Naive thymus-derived CD8-positive, alpha-beta T cell (primary cell): ENCODE results near the gene EME1. TPM values are rescaled to one million over a fixed set of nuclear protein-coding genes. Genes with fewer than 3 reads are reported as not detected.
"Not testable (repeated sequence)": the region's sequence is repeated elsewhere in the genome, so short reads cannot be mapped to it uniquely, and the experiment has no call there.

Source experiments
- ATAC-seq, 2 donors: fragments of 150-1000 bp; cut with Tn5 transposase in 1 of 2; sonication (Bioruptor Pico), chemical (Tn5 transposase) in 1 of 2; 1 replicate in 1 of 2; 2 replicates in 1 of 2; pipeline ENCODE4 v1.10.0; 2021; ENCODE audit warnings: mild to moderate bottlenecking in 2 of 2, moderate library complexity in 2 of 2
- POLR2A ChIA-PET: fragments of 350-600 bp; sonication (Branson Sonifier 250); formaldehyde crosslinking; loops from one replicate; lab custom pipeline; 2021; ENCODE audit warnings: antibody characterized with exemption; lab: Charles Lee
- DNase-seq, 10 donors: peaks; one replicate each; pipeline versions ENCODE4 v3.0.0 to v3.0.0-alpha.2; 2020 to 2022
- H3K27ac Mint-ChIP-seq, 10 donors: one replicate each; pipeline ENCODE4 v1.8.0; 2020 to 2022; ENCODE audit warnings: mild to moderate bottlenecking in 10 of 10, mixed read lengths in 10 of 10, moderate library complexity in 4 of 10, inconsistent platforms in 1 of 10
- H3K27me3 Mint-ChIP-seq, 5 donors: one replicate each; pipeline ENCODE4 v1.8.0; 2021 to 2022; ENCODE audit warnings: mixed read lengths in 5 of 5
- H3K36me3 Mint-ChIP-seq, 3 donors: one replicate each; pipeline ENCODE4 v1.8.0; 2020 to 2022; ENCODE audit warnings: mixed read lengths in 3 of 3, mild to moderate bottlenecking in 2 of 3, inconsistent platforms in 1 of 3
- H3K4me1 Mint-ChIP-seq, 4 donors: one replicate each; pipeline ENCODE4 v1.8.0; 2021 to 2022; ENCODE audit warnings: mixed read lengths in 4 of 4
- H3K4me3 Mint-ChIP-seq, 10 donors: one replicate each; pipeline ENCODE4 v1.8.0; 2020 to 2022; ENCODE audit warnings: mild to moderate bottlenecking in 10 of 10, mixed read lengths in 10 of 10, moderate library complexity in 6 of 10, inconsistent platforms in 1 of 10
- H3K9me3 Mint-ChIP-seq, 9 donors: one replicate each; pipeline ENCODE4 v1.8.0; 2020 to 2022; ENCODE audit warnings: mixed read lengths in 9 of 9, mild to moderate bottlenecking in 3 of 9, inconsistent platforms in 1 of 9, moderate library complexity in 1 of 9
- polyA plus RNA-seq, 3 donors: library from polyadenylated mRNA; unstranded; fragments of 300-500 nt; fragmentation: Illumina TruSeq; gene quantifications; one replicate each; pipeline ENCODE4 v1.2.3, GENCODE V29; 2021
- total RNA-seq, 8 experiments: library from RNA in 2 of 8; stranded (reverse) in 2 of 8; gene quantifications; one replicate each; pipeline ENCODE4 v1.2.3 and lab custom pipeline; 2021 to 2026

EME1 gene
- total and polyA plus RNA-seq, 5 experiments from 2014 or later: 0.38 to 2.7 (median 1.9) TPM; not detected in 2

DNA sequence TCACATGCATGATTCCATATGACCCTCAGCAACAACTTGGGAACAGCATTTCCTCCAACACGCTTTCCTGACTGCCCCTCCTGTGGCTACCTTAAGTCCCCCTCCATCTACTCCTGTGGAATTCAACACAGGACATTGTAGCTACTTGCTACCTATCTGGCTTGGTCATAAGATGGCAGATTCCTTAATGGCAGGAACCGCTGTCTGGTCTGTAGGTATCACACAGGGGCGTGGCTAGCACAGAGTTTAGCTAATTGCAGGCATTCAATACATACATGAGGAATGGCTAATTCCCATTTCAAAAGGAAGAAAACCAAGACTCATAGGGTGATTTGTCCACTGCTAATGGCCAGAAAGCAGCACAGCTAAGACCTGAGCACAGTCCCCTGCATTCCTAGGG is 15.7 kb downstream of the EME1 start:
- DNase-seq (no peak), ATAC-seq (no peak)
- no peaks in the 10 kb centered on the region for H3K27me3 Mint-ChIP-seq
- peaks cover 0 to 99% (median 26%) of the 10 kb centered on the region in 3 donors for H3K36me3 Mint-ChIP-seq
- no peak overlapping the region for H3K4me3 Mint-ChIP-seq
- POLR2A ChIA-PET: interaction anchor here (0.6 to 1.7 kb wide), 3 partner anchors 8 to 671 kb away, joined by 4 to 5 read pairs (median 5); partner anchors contain the start of genes EME1, LRRC59 and MRPL27
- no peaks in the 10 kb centered on the region for H3K9me3 Mint-ChIP-seq
- H3K4me1 Mint-ChIP-seq: peaks cover 1 to 10% (median 8%) of the 10 kb centered on the region in 4 donors
- no peak overlapping the region for H3K27ac Mint-ChIP-seq

DNA sequence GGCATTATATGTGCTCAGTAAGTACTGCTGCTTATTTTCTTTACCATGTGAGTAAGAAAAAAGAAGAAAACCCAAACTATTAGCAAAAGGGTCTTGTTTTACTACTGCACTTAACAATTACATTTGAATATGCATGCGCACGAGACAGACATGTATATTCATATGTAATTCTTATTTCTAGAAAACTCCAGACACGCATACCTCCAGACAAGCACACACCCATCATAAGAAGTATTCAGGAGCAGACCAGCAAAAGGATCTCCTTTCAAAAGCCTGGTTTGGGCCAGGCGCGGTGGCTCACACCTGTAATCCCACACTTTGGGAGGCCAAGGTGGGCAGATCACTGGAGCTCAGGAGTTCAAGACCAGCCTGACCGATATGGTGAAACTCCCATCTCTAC is 16.5 kb downstream of the EME1 start:
- Mint-ChIP-seq H3K4me3 (no peak overlapping the region), H3K36me3 (peaks cover 0 to 99% (median 29%) of the 10 kb centered on the region in 3 donors), H3K27ac (no peak overlapping the region), H3K4me1 (peaks cover 2 to 15% (median 13%) of the 10 kb centered on the region in 4 donors), H3K9me3 (no peaks in the 10 kb centered on the region), H3K27me3 (no peaks in the 10 kb centered on the region)
- POLR2A ChIA-PET: interaction anchor here (0.7 to 1.7 kb wide), 2 partner anchors 16 to 344 kb away, joined by 3 to 5 read pairs; partner anchors contain the start of genes EME1 and MRPL27
- no peak for DNase-seq
- ATAC-seq: no peak

DNA sequence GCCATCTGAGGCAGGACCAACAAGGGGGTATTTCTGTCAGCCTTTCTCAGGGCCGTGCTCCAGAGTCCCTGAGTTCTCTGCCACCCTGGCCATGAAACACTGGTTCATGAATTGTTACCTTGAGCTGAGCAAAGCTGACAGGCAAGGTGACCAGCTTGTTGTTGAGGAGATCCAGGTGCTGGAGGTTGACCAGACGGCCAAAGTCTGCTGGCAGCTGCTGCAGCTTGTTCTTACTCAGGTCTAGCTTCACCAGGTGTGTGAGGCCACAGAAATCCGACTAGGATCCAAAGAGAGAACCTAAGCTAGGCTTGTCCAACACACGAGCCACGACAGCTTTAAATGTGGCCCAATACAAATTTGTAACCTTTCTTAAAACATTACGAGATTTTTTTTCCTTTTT is 19.6 kb downstream of the EME1 start:
- DNase-seq: no peak
- Mint-ChIP-seq H3K27ac (no peak overlapping the region), H3K4me3 (no peak overlapping the region), H3K9me3 (no peaks in the 10 kb centered on the region), H3K36me3 (peaks cover 0 to 75% (median 19%) of the 10 kb centered on the region in 3 donors), H3K27me3 (no peaks in the 10 kb centered on the region), H3K4me1 (peaks cover 19 to 40% (median 32%) of the 10 kb centered on the region in 4 donors)
- no peak for ATAC-seq
- POLR2A ChIA-PET: interaction anchor here (1.1 kb wide), 1 partner anchor 19 kb away, joined by 5 read pairs; the partner anchor contains the start of genes EME1 and MRPL27

DNA sequence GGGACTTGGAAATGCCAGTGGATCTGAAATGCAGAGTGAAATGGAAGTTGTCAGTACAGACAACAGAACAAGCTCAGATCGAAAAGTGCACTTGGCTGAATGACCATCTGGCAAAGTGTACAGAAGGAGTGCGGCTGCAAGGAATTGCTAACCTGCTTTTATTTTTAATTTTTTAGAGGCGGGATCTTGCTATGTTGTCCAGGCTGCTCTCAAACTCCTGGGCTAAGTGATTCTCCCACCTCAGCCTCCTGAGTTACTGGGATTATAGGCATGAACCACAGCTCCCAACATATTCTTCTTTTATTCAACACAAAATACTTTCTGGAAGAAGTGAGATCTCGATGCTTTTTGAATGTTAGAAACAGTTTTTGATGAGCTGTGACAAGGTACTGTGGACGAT is 20.7 kb downstream of the EME1 start:
- H3K27ac Mint-ChIP-seq: no peak overlapping the region
- no peak overlapping the region for H3K4me3 Mint-ChIP-seq
- peaks cover 0 to 64% (median 17%) of the 10 kb centered on the region in 3 donors for H3K36me3 Mint-ChIP-seq
- DNase-seq (no peak), ATAC-seq (no peak)
- H3K9me3 Mint-ChIP-seq: no peaks in the 10 kb centered on the region
- no peaks in the 10 kb centered on the region for H3K27me3 Mint-ChIP-seq
- H3K4me1 Mint-ChIP-seq: peaks cover 18 to 45% (median 36%) of the 10 kb centered on the region in 4 donors
- POLR2A ChIA-PET: no interaction called here

DNA sequence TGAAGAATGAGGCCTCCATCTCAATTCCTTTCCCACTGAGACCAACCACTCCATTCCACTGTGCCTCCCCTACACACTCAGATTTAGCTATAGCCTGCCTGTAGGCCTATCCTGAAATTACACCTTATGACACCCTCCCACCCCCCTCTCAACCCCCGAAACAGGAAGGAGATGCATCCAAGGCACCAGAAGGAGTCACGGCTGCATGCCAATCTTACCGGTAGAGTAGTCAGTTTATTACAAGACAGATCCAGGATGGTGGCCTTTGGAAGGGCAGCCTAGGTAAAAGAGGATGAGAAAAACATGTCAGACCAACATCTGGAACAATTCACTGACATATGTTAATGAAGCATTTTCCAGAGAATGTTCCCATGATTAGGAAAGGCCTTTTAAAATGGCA is 21.7 kb downstream of the EME1 start:
- H3K27ac Mint-ChIP-seq: peak overlapping the region in 6 of 10 donors; percentile 32 to 79 (median 60)
- ATAC-seq: no peak
- H3K4me1 Mint-ChIP-seq: peaks cover 17 to 45% (median 36%) of the 10 kb centered on the region in 4 donors
- H3K4me3 Mint-ChIP-seq: peak overlapping the region in 8 of 10 donors; percentile 27 to 95 (median 64)
- H3K36me3 Mint-ChIP-seq: peaks cover 0 to 54% (median 16%) of the 10 kb centered on the region in 3 donors
- POLR2A ChIA-PET: interaction anchor here (1.2 kb wide), 1 partner anchor 22 kb away, joined by 3 read pairs; the partner anchor contains the start of genes EME1 and MRPL27
- DNase-seq: no peak
- no peaks in the 10 kb centered on the region for H3K27me3 Mint-ChIP-seq
- no peaks in the 10 kb centered on the region for H3K9me3 Mint-ChIP-seq

DNA sequence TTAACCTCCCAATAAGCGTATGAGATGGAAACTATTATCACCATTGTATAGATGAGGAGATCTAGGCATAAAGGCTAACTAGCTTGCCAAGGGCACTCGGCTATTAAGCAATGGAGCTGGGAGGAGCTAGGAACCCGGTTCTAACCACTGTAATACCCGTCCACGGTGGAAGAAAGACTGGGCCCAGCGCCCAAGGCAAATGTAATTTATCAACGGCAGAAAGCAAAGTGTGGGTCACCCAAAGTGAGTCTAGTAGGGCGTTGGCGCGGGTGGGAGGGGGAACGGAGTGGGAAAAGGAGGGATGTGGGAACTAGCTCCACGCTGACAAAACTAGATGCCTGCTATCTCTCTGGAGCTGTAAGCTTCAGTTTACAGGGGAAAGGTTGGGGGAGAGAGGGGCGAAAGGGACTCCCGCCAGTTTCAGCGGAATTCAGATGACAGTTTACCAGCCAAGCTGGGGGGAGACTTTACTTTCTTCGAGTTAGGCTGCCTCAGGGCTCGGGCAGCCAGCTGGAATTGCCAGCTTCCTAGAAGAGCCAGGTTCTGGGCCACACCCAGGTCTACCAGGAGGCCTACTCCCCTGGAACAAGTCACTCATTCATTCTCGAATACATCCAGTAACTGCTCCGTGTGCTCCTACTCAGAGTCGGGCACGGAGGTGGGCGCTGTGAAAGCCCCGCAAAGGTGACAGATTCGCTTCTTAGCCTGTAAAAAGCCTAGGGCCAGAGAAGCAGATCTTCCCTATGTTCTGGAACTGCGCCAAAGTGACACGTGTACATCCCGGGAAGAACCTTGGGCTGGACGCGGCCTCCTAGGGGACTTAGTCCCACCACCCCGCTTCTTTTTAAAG is 23.5 kb downstream of the EME1 start:
- peak overlapping the region; percentile 84 to 96 (median 94) for H3K4me3 Mint-ChIP-seq
- H3K27ac Mint-ChIP-seq: peak overlapping the region; percentile 87 to 96 (median 94)
- DNase-seq (peak in 2 of 10 donors; percentile 11 to 15), ATAC-seq (peak; percentile 2 to 9)
- no peaks in the 10 kb centered on the region for H3K9me3 Mint-ChIP-seq
- H3K36me3 Mint-ChIP-seq: peaks cover 0 to 37% (median 10%) of the 10 kb centered on the region in 3 donors
- POLR2A ChIA-PET: interaction anchor here (1.0 to 3.1 kb wide), 12 partner anchors 8 to 87 kb away, joined by 3 to 24 read pairs (median 8); partner anchors contain the start of genes ACSF2, CHAD, EME1 and MRPL27
- H3K27me3 Mint-ChIP-seq: no peaks in the 10 kb centered on the region
- peaks cover 16 to 45% (median 36%) of the 10 kb centered on the region in 4 donors for H3K4me1 Mint-ChIP-seq

DNA sequence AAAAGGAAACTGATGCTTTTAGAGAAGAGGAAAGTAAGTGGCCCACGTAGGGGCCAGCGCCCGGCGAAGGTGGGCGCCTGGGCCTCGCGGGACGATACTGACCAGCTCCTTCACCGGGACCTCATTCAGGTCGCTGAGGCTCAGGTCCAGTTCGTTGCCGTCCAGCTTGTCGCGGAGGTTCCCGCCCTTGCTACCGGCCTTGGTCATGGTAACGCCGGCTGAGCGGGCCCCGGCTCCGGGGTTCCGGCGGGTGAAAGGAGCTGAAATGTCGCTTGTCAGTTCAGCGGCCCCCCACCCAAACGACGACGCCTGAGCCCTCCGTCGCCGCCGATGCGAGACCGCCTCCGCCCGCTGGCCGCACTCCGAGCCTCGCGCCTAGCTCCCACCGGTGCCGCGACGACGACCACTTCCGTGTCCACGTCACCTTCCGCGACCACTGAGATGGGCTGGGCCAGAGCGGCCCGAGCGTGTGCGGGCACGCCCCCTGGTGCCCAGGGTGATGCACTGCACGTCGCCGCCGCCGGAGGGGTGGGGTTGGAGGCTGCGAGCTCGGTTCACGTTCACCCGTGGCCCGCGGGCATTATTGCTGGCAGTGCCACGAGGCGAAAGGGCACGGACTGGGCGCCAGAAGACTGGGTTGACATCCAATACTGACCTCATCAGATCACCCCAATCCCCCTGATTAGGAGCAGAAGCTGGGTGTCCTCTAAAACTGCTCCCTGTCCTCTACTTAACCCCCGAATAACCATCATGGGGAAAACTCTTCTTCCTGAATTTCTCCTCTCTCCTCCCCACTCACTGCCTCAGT is 24.3 kb downstream of the EME1 start, which contains the start of gene LRRC59:
TSS of gene LRRC59 (minus strand) at position 413 of the 808 bp plus-strand sequence. CDS start at position 207, 206 bp downstream.
- POLR2A ChIA-PET: interaction anchor here (0.6 to 3.1 kb wide), 15 partner anchors 9 to 86 kb away, joined by 3 to 24 read pairs (median 5); partner anchors contain the start of genes ACSF2, CHAD, EME1 and MRPL27
- Mint-ChIP-seq H3K4me3 (peak within 1 kb of the TSS; percentile 84 to 96 (median 94)), H3K27ac (peak within 1 kb of the TSS; percentile 87 to 96 (median 94)), H3K9me3 (no peaks in the 10 kb centered on the region), H3K4me1 (peaks cover 16 to 45% (median 36%) of the 10 kb centered on the region in 4 donors), H3K36me3 (peaks cover 0 to 29% (median 10%) of the 10 kb centered on the region in 3 donors), H3K27me3 (no peaks in the 10 kb centered on the region)
- DNase-seq (peak; percentile 87 to 95 (median 93)), ATAC-seq (peak; percentile 97 to 98)

DNA sequence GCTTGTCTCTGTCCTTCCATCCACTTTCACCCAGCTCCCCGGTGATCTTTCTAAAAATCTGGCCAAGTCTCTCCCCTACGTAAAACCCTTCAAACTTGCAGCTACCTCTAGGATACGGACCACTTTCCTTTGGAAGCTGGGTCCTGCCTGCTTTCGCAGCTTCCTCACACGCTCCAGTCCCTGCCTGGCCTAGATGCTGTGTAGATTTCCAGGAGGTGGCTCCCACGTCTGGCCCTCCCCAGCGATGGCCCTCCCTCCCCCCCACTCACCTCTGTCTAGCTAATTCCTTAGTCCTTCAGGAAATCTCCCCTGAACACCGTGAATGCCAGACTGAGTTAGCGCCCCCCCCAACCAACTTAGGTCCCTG is 24.9 kb downstream of the EME1 start:
- peaks cover 16 to 44% (median 35%) of the 10 kb centered on the region in 4 donors for H3K4me1 Mint-ChIP-seq
- peak overlapping the region in 9 of 10 donors; percentile 49 to 96 (median 90) for H3K27ac Mint-ChIP-seq
- peaks cover 0 to 23% (median 9%) of the 10 kb centered on the region in 3 donors for H3K36me3 Mint-ChIP-seq
- ATAC-seq (no peak), DNase-seq (no peak)
- no peaks in the 10 kb centered on the region for H3K27me3 Mint-ChIP-seq
- POLR2A ChIA-PET: interaction anchor here (0.7 to 3.1 kb wide), 12 partner anchors 11 to 81 kb away, joined by 3 to 24 read pairs (median 8); partner anchors contain the start of genes ACSF2, CHAD, EME1 and MRPL27
- H3K9me3 Mint-ChIP-seq: no peaks in the 10 kb centered on the region
- peak overlapping the region; percentile 84 to 96 (median 94) for H3K4me3 Mint-ChIP-seq

DNA sequence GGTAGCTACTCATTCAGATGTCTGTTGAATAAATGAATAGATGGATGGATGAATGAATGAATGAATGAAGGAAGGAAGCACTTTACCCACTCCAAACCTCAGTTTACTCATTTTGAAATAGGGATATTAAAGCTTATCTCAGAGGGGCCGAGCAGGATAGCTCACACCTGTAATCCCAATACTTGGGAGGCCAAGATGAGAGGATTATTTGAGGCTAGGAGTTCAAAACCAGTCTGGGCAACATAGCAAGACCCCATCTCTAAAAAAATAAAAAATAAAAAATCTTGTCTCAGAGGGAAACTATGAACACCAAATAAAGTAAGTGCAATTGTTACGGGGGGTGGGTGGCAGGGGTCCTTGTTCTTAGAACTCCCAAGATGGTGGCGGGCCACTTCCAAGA is 25.6 kb downstream of the EME1 start:
- Mint-ChIP-seq H3K4me1 (peaks cover 11 to 37% (median 30%) of the 10 kb centered on the region in 4 donors), H3K36me3 (peaks cover 0 to 15% (median 3%) of the 10 kb centered on the region in 3 donors), H3K4me3 (peak overlapping the region in 4 of 10 donors; percentile 44 to 85 (median 66)), H3K27ac (peak overlapping the region in 1 of 10 donors; percentile 33)
- H3K9me3 Mint-ChIP-seq, DNase-seq, ATAC-seq, H3K27me3 Mint-ChIP-seq: not testable (repeated sequence)
- POLR2A ChIA-PET: interaction anchor here (1.1 to 3.1 kb wide), 4 partner anchors 27 to 52 kb away, joined by 3 to 16 read pairs (median 11); partner anchors contain the start of genes ACSF2 and XYLT2

DNA sequence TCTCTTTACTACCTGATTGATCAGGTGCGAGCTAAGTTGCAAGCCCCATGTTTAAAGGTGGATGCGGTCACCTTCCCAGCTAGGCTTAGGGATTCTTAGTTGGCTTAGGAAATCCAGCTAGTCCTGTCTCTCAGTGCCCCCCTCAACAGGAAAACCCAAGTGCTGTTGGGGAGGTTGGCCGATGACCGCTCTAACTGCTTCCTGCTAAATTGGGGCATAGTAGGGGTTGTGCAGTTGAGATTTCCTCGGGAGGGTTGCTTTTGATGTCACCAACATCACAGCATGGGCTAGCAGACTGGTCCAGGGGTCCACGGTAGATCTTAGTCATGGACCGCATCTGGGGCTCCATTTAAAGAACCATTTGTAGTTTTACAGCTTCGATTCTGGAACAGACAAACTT is 26.6 kb downstream of the EME1 start:
- not testable (repeated sequence) for H3K36me3 Mint-ChIP-seq, DNase-seq, H3K9me3 Mint-ChIP-seq, ATAC-seq, H3K27ac Mint-ChIP-seq, H3K4me3 Mint-ChIP-seq
- peaks cover 0 to 12% (median 6%) of the 10 kb centered on the region in 5 donors for H3K27me3 Mint-ChIP-seq
- POLR2A ChIA-PET: interaction anchor here (0.6 to 3.1 kb wide), 2 partner anchors 53 to 718 kb away, joined by 3 to 16 read pairs; partner anchors contain the start of gene XYLT2
- peaks cover 7 to 29% (median 27%) of the 10 kb centered on the region in 4 donors for H3K4me1 Mint-ChIP-seq

DNA sequence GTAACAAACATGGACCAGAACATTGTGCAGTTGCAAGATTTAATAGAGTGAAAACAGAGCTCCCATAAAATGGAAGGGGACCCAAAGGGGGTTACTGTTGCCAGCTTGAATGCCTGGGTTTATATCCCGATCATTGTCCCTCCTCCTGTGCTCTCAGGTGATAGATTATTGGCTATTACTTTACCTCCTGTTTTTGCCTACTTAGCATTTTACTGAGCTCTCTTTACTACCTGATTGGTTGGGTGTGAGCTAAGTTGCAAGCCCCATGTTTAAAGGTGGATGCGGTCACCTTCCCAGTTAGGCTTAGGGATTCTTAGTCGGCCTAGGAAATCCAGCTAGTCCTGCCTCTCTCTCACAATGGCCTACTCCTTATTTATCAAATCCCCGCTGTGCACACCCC is 32.3 kb downstream of the EME1 start:
- H3K4me1 Mint-ChIP-seq, H3K36me3 Mint-ChIP-seq, H3K9me3 Mint-ChIP-seq, H3K27ac Mint-ChIP-seq, ATAC-seq, H3K4me3 Mint-ChIP-seq, DNase-seq, POLR2A ChIA-PET: not testable (repeated sequence)
- peaks cover 4 to 29% (median 15%) of the 10 kb centered on the region in 5 donors for H3K27me3 Mint-ChIP-seq
